Activated CD4-positive, alpha-beta T cell treated with anti-CD3 and anti-CD28 coated beads, Interleukin-2, amount 10 ng/mL, durations not matched to agents 24 days and 14 days (primary cell): Measurements from ENCODE around the gene TEF. TPM values are rescaled to one million over a fixed set of nuclear protein-coding genes. Genes with fewer than 3 reads are reported as not detected.
"Not testable (repeated sequence)": the region's sequence is repeated elsewhere in the genome, so short reads cannot be mapped to it uniquely, and the experiment has no call there.

Experiments
- DNase-seq: peaks from one replicate; pipeline ENCODE4 v3.0.0; 2022
- H3K27ac Mint-ChIP-seq: one replicate; pipeline ENCODE4 v1.8.0; 2022; ENCODE audit warnings: mild to moderate bottlenecking, mixed read lengths
- H3K27me3 Mint-ChIP-seq: one replicate; pipeline ENCODE4 v1.8.0; 2022; ENCODE audit warnings: mixed read lengths
- H3K36me3 Mint-ChIP-seq: one replicate; pipeline ENCODE4 v1.8.0; 2022; ENCODE audit warnings: low read depth, mild to moderate bottlenecking, mixed read lengths
- H3K4me1 Mint-ChIP-seq: one replicate; pipeline ENCODE4 v1.8.0; 2021; ENCODE audit warnings: mixed read lengths
- H3K4me3 Mint-ChIP-seq: one replicate; pipeline ENCODE4 v1.8.0; 2022; ENCODE audit warnings: mild to moderate bottlenecking, moderate library complexity, mixed read lengths
- H3K9me3 Mint-ChIP-seq: one replicate; pipeline ENCODE4 v1.8.0; 2021; ENCODE audit warnings: mixed read lengths
- intact Hi-C: fragments of 100-400 bp; cut with micrococcal nuclease; formaldehyde crosslinking; loops from one replicate; pipeline ENCODE4 v1.15.1; 2023
- total RNA-seq: library from RNA; stranded (reverse); gene quantifications from 2 replicates; pipeline ENCODE4 v1.2.3, GENCODE V29; 2022

Gene TEF
- total RNA-seq, 1 donor from 2014 or later, result 2.1 TPM

DNA sequence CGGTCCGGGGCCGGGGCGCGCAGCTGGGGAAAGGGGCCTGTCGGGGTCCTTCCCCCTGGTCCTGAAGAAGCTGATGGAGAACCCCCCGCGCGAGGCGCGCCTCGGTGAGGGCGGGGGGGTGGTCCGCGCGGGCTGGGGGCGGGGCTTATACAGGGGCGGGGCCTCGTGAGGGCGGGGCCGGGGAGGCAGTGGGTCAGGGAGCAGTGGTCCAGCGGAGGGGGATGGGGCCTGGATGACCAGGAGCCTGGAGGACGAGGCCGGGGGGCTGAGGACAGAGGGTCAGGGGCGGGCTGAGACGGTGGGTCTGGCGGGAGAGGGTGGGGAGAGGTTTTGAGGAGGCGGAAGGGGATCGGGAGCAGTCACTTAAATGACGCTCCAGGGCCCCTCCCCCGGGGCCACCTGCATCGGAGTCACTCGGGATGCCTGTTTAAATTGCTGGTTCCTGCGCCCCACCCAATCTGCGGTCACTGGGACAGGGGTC is 396 bp downstream of the TEF start:
- intact Hi-C loops, result no loop called here
- H3K27ac Mint-ChIP-seq, result peak overlapping the region; percentile 92
- no peaks in the 10 kb centered on the region for H3K9me3 Mint-ChIP-seq

DNA sequence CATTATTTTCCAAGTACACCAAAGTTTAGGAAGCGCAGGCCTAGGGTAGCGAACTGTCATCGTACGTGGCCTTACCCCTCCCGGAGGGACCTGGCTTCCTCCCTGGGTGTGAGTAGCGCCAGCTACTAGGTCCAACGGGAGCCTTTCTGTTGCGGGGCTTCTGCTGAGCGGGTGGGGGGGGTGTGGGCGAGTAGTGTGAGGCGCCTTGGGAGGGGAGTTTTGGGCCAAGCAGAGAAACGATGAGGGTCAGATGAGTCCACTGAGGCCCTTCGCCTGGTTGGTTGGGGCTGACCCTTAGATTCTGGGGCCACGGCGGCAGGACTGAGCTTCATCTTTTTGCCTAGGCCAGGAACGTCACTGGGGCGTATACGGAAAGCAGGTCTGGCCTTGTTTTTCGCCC is 868 bp downstream of the TEF start:
- Mint-ChIP-seq H3K36me3 (no peaks in the 10 kb centered on the region), H3K27me3 (peaks cover 3% of the 10 kb centered on the region), H3K27ac (peak overlapping the region; percentile 92), H3K4me3 (peak overlapping the region; percentile 95), H3K4me1 (peaks cover 12% of the 10 kb centered on the region), H3K9me3 (no peaks in the 10 kb centered on the region)
- intact Hi-C loops, result no loop called here
- DNase-seq, result no peak

More for the DNA sequence above, 396 bp downstream of the TEF start:
- peak; percentile 91 for DNase-seq
- H3K4me1 Mint-ChIP-seq, result peaks cover 12% of the 10 kb centered on the region
- H3K36me3 Mint-ChIP-seq, result no peaks in the 10 kb centered on the region
- H3K27me3 Mint-ChIP-seq, result peaks cover 3% of the 10 kb centered on the region
- peak overlapping the region; percentile 95 for H3K4me3 Mint-ChIP-seq

DNA sequence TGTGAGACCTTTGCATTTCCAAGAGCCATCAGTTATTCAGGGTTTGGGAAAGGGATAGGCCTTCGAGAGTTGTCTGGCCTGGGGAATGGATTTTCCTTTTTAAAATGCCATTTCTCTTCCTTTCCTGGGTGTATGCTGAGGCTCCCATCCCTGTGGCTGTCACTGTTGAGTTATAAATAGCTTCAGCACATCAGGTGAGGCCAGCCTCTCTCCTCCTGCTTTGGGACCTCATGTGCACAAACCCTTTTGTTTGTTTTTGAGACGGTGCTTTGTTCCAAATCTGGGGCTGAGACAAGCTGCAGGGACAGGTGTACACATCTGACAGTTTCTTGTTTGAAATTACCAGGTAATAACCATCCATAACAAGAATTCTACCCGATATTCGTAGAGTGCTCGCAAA is 1.3 kb downstream of the TEF start:
- H3K4me1 Mint-ChIP-seq, result peaks cover 12% of the 10 kb centered on the region
- H3K27ac Mint-ChIP-seq, result peak overlapping the region; percentile 25
- no peaks in the 10 kb centered on the region for H3K27me3 Mint-ChIP-seq
- peak overlapping the region; percentile 95 for H3K4me3 Mint-ChIP-seq
- no peaks in the 10 kb centered on the region for H3K36me3 Mint-ChIP-seq
- DNase-seq, result no peak
- H3K9me3 Mint-ChIP-seq, result no peaks in the 10 kb centered on the region
- intact Hi-C loops, result no loop called here

DNA sequence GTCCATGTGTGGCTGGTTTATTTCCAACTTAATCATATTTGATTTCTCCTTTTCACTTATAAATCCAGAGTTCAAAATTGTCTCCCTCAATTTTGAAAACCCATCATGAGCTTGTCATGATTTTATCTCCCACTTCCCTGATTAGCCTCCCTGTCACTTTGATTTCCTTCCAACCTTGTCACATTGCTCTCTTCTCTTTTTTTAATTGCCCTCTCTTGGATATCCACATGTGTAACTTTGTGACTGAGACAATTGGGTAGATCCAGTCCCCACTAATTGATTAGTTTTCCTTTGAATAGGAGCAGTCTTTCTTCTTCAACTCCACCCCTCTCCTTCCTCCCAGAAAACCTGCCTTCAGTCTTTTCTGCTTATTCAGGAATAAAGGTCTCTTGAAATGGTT is 2.4 kb downstream of the TEF start:
- Mint-ChIP-seq H3K36me3 (no peaks in the 10 kb centered on the region), H3K4me1 (peaks cover 12% of the 10 kb centered on the region), H3K9me3 (no peaks in the 10 kb centered on the region), H3K4me3 (no peak overlapping the region), H3K27ac (no peak overlapping the region), H3K27me3 (no peaks in the 10 kb centered on the region)
- DNase-seq, result no peak
- intact Hi-C loops, result no loop called here

DNA sequence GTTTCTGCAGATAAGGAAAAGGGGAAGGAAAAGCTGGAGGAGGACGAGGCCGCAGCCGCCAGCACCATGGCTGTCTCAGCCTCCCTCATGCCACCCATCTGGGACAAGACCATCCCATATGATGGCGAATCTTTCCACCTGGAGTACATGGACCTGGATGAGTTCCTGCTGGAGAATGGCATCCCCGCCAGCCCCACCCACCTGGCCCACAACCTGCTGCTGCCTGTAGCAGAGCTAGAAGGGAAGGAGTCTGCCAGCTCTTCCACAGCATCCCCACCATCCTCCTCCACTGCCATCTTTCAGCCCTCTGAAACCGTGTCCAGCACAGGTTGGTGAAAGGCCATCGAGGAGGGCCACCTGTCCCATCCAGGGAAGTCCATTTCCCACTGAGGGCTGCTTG is 5.6 kb downstream of the TEF start:
- H3K9me3 Mint-ChIP-seq, result no peaks in the 10 kb centered on the region
- intact Hi-C loops, result no loop called here

DNA sequence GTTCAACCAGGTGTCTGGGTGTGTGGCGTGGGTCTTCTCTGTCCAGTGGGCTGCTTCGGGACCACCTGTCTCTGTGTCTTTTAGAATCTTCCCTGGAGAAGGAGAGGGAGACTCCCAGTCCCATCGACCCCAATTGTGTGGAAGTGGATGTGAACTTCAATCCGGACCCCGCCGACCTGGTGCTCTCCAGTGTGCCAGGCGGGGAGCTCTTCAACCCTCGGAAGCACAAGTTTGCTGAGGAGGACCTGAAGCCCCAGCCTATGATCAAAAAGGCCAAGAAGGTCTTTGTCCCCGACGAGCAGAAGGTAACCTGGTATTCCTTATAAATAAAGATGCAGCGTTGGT is 12.2 kb downstream of the TEF start:
- H3K4me3 Mint-ChIP-seq, result no peak overlapping the region
- no peak overlapping the region for H3K27ac Mint-ChIP-seq
- no peaks in the 10 kb centered on the region for H3K4me1 Mint-ChIP-seq
- H3K9me3 Mint-ChIP-seq, result no peaks in the 10 kb centered on the region
- intact Hi-C loops, result no loop called here
- H3K27me3 Mint-ChIP-seq, result no peaks in the 10 kb centered on the region
- DNase-seq, result no peak
- H3K36me3 Mint-ChIP-seq, result peaks cover 3% of the 10 kb centered on the region

More for the DNA sequence above, 5.6 kb downstream of the TEF start:
- no peak overlapping the region for H3K27ac Mint-ChIP-seq
- H3K4me3 Mint-ChIP-seq, result no peak overlapping the region
- no peaks in the 10 kb centered on the region for H3K27me3 Mint-ChIP-seq
- H3K36me3 Mint-ChIP-seq, result peaks cover 3% of the 10 kb centered on the region
- peaks cover 5% of the 10 kb centered on the region for H3K4me1 Mint-ChIP-seq
- no peak for DNase-seq

DNA sequence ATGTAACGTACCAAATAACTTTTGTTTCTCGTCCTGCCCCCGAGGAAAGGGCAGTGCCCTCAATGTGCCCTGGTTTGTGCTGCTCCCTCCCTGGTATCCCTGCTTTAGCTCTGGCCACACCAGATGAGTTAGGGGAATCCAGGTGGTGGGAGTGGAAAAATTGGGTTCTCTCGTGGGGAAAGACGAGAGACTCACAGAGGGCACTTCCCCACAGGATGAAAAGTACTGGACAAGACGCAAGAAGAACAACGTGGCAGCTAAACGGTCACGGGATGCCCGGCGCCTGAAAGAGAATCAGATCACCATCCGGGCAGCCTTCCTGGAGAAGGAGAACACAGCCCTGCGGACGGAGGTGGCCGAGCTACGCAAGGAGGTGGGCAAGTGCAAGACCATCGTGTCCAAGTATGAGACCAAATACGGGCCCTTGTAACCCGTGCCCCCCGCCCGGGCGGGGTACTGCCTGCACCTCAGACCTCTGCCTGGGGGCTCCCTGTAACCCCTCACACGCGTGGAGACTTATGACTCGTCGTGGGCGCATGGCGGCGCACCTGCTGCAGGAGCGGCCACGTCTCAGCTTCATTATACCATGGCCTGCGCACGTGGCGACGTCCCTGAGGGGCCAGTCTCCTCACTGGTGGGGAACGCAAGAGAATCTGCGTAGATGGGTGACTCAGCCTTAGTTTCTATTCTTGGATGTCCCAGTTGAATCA is 13.9 kb downstream of the TEF start:
- DNase-seq, result no peak
- H3K27me3 Mint-ChIP-seq, result no peaks in the 10 kb centered on the region

DNA sequence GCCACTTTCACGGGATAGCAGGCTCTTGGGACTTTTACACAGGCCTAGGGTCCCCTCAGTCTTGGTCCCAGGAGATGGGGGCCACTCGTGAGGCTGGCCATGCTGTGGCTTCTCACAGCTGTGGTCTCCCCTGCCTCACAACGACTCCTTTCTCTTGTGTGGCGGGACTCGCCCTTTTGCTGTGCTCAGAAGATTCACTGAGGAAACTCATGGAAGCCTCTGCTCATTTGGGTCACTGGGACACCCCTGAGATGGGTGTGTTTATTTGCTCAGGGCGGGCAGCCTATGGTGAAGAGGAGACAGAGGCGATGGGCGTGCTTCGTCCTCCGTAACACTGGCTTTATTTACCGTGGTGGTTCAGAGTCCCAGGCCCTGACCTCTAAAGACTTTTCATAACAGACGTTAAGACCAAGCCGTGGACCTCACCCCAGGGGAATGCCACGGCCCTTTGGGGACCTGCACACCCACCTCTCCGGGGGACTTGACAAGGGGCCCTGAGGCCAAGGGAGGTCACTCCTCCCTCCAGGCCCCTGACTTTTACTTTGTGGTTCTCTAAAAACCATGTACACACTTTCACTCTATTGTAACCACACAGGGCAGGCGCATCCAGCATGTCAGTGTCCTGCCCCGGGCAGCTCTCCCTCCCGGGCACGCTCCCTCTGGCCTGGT is 15.5 kb downstream of the TEF start:
- intact Hi-C loops, result no loop called here
- no peaks in the 10 kb centered on the region for H3K27me3 Mint-ChIP-seq
- H3K4me1 Mint-ChIP-seq, result no peaks in the 10 kb centered on the region
- H3K27ac Mint-ChIP-seq, result no peak overlapping the region
- H3K9me3 Mint-ChIP-seq, result no peaks in the 10 kb centered on the region
- no peak overlapping the region for H3K4me3 Mint-ChIP-seq
- no peaks in the 10 kb centered on the region for H3K36me3 Mint-ChIP-seq
- DNase-seq, result no peak

More for the DNA sequence above, 13.9 kb downstream of the TEF start:
- Mint-ChIP-seq H3K4me3 (no peak overlapping the region), H3K36me3 (no peaks in the 10 kb centered on the region), H3K4me1 (no peaks in the 10 kb centered on the region), H3K27ac (no peak overlapping the region), H3K9me3 (no peaks in the 10 kb centered on the region)
- intact Hi-C loops, result no loop called here

DNA sequence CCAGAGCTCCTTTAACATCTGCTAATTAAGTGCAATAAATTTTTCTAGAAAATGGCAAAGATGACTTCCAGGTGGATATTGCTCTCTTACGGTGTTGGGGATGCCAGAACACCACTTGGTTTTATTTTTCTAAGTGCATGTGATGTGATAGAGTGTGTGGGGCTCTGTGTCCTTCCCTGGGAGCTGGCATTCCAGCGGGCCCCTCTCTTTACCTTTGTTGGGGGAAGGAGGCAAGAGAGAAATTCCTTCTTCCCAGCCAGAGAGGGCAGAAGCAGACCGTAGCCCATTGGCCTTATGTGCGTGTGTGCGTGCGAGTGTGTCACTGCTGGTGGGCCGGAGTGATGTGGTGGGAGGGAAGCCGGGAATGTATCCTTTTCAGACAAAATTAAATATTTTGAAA is 17.2 kb downstream of the TEF start:
- Mint-ChIP-seq H3K27ac (no peak overlapping the region), H3K4me3 (no peak overlapping the region), H3K9me3 (no peaks in the 10 kb centered on the region), H3K4me1 (peaks cover 4% of the 10 kb centered on the region), H3K27me3 (no peaks in the 10 kb centered on the region), H3K36me3 (no peaks in the 10 kb centered on the region)
- no peak for DNase-seq
- intact Hi-C loops, result no loop called here

DNA sequence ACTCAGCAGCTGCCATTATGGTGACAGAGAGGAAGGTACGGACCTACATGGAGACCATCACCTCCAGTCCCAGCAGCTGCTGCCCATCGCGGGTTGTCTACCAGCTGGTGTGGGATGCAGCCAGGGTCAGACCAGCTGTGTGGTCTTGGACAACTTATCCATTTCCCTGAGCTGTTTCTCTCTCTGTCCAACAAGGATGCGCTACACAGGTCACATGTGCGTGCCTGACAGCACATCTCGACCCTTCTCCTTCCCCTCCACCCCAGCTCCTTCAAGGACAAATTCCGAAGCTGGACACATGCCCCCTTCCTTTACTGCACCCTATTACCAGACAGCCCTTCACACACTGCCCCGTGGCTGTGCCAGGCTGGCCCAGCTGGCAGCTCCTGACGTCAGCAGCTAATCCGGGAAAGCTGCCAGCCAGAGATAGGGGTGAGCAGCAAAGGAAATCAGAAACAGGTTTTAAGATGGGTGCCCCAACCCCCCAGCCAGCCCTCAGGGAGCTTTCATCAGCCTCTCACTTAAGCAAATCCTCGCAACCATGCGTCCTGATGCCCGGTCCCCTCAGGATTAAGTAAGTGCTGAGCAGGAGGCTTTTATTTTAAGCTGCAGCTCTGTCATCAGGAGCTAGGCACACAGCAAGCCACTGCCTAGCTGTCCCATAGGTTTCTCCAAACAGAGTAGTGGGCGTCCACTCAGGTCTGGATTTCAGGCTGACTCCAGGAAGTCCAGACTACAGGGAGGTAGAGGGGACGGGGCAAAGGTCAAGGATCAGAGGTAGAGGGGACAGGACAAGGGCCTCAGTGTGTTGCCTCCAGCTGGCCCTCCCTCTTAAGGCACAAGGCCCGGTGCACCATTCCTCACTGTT is 20.3 kb downstream of the TEF start:
- intact Hi-C loops, result no loop called here
- Mint-ChIP-seq H3K36me3 (no peaks in the 10 kb centered on the region), H3K4me1 (peaks cover 11% of the 10 kb centered on the region), H3K27me3 (no peaks in the 10 kb centered on the region), H3K9me3 (no peaks in the 10 kb centered on the region), H3K4me3 (no peak overlapping the region), H3K27ac (no peak overlapping the region)
- no peak for DNase-seq

DNA sequence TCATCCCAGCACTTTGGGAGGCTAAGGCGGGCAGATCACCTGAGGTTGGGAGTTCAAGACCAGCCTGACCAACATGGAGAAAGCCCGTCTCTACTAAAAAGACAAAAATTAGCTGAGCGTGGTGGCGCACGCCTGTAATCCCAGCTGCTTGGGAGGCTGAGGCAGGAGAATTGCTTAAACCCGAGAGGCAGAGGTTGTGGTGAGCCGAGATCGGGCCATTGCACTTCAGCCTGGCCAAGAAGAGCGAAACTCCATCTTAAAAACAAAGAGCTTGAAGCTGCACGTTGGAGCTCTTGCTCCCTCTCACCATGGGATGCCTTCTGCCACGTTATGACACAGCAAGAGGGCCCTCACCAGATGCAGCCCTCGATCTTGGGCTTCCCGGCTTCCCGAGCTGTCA is 21.1 kb downstream of the TEF start:
- H3K27me3 Mint-ChIP-seq, H3K36me3 Mint-ChIP-seq, DNase-seq, H3K4me3 Mint-ChIP-seq, H3K9me3 Mint-ChIP-seq, H3K27ac Mint-ChIP-seq: not testable (repeated sequence)
- intact Hi-C loops, result loop anchor here (1.0 kb wide), 2 partner anchors 114 to 123 kb away; no protein-coding TSS in a partner anchor
- peaks cover 11% of the 10 kb centered on the region for H3K4me1 Mint-ChIP-seq

DNA sequence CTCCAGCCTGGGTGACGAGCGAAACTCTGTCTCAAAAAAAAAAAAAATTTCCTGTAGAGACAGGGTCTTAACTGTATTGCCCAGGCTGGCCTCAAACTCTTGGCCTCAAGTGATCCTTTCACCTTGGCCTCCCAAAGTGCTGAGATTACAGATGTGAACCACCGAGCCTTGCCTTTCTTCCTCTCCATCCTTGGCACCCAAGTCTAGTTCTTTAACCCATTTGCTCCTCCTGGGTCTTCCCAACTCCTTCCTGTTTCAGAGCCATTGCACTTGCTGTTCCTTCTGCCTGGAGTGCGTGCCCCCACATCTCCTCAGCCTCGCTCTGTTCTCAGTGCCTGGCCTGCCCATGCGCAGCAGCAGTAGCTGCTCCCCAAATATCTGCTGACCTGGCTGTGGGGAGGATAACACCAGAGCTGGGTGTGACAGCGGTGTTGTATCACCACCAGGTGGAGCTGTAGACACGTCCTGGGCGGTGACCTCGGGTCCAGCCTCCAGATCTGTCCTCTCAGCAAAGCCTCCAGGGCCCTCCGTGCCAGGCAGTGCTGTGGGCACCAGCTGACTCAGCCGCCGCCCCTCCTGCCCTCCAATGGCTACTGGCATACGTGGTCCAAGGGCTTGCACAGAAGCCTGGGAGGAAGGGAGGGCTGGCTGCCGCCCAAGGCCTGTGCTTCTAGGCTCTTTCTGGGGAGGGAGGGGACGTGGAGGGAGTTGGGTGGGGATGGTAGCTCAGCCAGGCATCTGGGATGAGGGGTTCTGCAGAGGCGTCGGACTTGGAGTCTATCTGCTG is 22.0 kb downstream of the TEF start:
- Mint-ChIP-seq H3K4me1 (peaks cover 11% of the 10 kb centered on the region), H3K27ac (peak overlapping the region; percentile 23), H3K4me3 (no peak overlapping the region), H3K9me3 (no peaks in the 10 kb centered on the region), H3K27me3 (no peaks in the 10 kb centered on the region), H3K36me3 (no peaks in the 10 kb centered on the region)
- intact Hi-C loops, result loop anchor here (1.0 to 2.0 kb wide), 3 partner anchors 41 to 123 kb away; no protein-coding TSS in a partner anchor
- peak; percentile 96 for DNase-seq

DNA sequence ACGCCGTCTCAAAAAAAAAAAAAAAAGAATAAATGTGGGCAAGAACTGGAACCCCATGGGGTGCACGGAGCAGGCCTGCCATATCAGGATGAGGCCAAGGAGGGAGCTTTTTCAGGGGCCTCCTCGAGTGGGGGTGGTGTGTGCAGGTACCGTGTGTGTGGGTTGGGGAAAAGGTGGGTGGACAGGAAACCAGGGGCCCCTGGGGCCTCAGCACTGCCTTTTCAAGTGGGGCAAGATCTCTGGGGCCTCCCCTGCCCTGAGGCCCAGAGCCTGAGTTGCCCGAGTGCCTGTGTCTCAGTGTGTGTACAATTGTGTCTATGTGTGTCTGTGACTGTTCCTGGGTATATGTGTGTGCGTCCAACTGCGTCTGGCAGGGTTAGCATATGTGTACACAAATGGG is 23.8 kb downstream of the TEF start:
- Mint-ChIP-seq H3K4me1 (peaks cover 13% of the 10 kb centered on the region), H3K27ac (peak overlapping the region; percentile 65), H3K4me3 (peak overlapping the region; percentile 35), H3K9me3 (no peaks in the 10 kb centered on the region), H3K36me3 (no peaks in the 10 kb centered on the region), H3K27me3 (no peaks in the 10 kb centered on the region)
- intact Hi-C loops, result loop anchor here (2.0 kb wide), 1 partner anchor 39 kb away; no protein-coding TSS in a partner anchor
- no peak for DNase-seq
